C4-2B (cell line): Measurements from ENCODE around the gene SDHAF3.

Experiments
- CTCF ChIP-seq: fragments of 450-650 bp; conservative IDR thresholded peaks from 2 replicates; pipeline ENCODE4 v1.5.1; 2017; ENCODE audit warnings: mild to moderate bottlenecking
- ZFX ChIP-seq: fragments of 450-650 bp; IDR thresholded peaks from 2 replicates; pipeline ENCODE4 v1.6.1; 2017

DNA sequence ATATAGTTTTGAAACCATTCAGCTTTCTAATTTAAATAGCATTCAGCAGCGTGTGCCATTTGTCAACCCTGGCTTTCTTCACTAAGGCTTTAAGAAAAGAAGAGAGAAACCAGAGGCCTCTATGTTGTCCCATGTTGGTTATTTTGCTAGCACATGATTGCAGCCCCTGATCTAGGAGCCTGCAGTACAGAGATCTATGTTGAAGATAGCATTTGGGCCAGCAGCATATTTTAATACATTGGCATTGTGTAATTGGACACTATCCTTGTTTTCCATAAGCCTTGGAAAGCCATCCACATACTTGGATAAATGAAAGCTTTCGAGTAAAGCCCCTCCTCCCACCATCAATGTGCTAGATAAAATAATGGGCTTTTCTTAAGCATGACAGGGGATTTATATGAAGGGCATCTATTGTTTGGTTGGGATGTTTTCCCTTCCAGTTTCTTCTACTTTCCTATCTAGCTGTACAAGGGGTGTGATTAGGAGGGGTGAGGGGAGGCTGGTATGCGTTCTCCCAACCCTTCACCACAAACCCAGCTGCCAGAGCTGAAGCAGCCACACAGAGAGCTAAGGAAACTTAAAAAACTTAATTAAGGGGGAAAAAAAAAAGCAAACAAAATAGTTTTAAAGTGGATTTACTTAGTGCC lies 23.1 kb upstream of the SDHAF3 start:
- TF ChIP-seq CTCF = no peak
- no peak for TF ChIP-seq ZFX
